ENCODE data around the gene VSIG2.
A peak's percentile ranks its signal among the peaks of the same experiment; 100 is the strongest.
"Not testable (repeated sequence)": the region's sequence is repeated elsewhere in the genome, so short reads cannot be mapped to it uniquely, and the experiment has no call there.

The VSIG2 gene

GRCh38 chr11:124751741-124752470 is at the start of gene VSIG2:
Gene VSIG2, minus strand, starts transcription at chr11:124752255. Its CDS starts 118 bp downstream, at chr11:124752137.
- no peak for DNase-seq

GRCh38 chr11:124801014-124801413 is 49.0 kb upstream of the VSIG2 start:
- no peak for DNase-seq

DNA sequence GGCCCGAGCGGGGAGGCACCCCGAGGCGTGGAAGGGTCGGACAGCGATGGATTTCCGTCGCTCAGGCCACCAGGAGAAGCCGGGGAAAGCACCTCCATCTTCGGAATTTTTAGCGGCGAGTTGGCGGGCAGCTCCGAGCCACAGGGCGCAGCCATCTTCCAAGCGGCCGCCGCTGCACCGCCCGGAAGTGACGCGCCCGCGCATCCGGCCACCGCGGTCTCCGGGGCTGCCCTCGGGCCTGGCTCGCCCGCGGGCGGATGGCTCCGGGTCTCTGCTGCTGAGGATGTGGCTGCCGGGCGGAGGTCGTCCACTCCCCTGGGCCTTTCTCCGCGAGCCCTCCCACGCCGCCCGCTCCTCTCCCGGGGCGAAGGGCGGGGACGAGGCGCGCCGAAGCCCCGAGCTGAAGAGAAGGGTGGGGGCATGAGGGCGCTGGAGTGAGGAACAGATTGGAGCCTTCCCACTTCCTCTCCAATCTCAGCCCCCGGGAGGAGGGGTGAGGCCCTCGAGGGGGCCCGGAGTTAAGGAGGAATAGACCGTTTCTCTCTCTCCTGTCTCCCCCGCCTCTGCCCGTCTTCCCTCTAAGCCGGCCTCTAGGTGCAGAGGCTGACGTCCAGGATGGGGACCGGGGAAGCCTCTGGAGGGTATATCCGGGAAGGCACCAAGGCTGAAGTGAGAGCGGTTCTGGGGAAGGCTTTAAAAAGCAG is 48.3 kb upstream of the VSIG2 start, which contains the start of gene MSANTD2:
TSS of gene MSANTD2 (minus strand) at position 181 of the 704 bp plus-strand sequence. CDS start at position 155, 26 bp downstream.
- DNase-seq, result peak; percentile 88

- DNase-seq, result peak; percentile 63
Measured at GRCh38 chr11:124799348-124800225, 47.5 kb upstream of the VSIG2 start.

DNA sequence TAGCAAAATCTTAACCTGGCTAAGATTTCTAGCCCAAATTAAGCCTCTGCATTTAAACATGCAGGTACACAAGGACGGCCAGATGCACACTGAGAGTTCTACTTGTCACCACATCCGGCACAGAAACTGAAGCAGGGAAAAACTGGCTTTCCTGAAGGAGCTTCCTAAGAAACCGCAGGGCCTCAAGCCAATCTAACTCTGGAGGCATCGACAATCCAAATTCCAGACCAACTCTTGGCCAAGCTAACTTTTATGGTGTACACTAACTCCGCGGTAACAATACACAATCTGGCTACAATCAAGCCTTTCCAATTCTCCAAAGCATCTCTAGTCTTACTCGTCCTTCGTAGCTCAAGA is 46.9 kb upstream of the VSIG2 start:
- DNase-seq, result no peak

GRCh38 chr11:124796312-124796711 is 44.3 kb upstream of the VSIG2 start:
- DNase-seq, result no peak

GRCh38 chr11:124793466-124794278 is 41.6 kb upstream of the VSIG2 start:
- DNase-seq, result no peak

- no peak for DNase-seq
Measured at GRCh38 chr11:124791626-124792341, 39.7 kb upstream of the VSIG2 start.

DNA sequence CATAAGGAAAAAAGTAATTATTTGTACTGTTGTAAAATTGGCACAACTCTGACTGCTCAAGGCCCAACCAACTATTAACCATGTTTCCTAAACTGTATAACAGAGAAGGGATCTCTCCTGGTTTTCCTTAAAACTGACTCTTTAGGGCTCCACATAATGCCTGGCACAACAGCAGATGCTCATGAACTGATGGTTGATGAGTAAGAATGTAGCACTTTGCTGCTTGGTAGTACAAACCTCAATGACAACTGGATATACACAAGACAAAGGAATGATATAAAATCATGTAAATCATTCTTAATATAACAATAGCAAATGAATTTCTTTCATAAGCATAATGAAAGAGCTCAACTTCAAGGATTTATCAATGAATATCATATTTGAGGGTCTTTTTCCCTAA is 36.5 kb upstream of the VSIG2 start:
- DNase-seq, result no peak

DNA sequence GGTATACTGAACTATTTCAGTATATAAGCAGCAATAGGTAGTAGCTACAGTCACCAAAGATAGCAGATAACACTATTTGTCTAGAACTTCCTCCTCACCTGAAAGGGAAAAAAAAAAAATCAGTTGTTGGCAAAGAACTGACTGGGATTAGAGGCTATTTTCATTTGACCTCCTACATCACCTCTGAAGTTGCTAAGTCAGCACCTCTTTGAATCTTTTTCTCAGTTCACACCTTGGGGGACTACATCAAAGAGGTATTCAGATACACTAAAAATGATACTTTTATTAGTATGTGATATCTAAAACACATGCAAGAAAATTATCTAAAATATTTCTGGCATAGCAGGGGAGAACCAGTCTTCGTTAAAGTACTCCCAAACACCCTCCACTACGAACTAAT is 32.0 kb upstream of the VSIG2 start:
- DNase-seq, result no peak

DNA sequence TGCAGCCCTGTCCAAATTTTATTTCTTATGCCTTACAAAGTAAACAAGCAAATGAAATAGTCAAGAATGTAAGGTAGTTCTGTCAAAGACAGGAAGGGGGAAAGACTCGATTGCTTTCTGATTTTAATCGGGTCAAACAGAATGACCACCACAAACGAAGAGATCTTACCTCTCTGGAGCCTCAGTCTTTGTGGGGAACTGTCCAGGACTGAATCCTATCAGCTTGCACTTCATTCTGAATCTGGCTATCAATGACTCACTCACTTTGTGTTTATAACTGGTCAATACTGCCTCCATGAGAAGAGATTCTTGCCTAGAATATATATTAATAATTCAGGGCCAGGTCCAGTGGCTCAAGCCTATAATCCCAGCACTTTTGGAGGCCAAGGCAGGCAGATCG is 30.9 kb upstream of the VSIG2 start:
- DNase-seq, result no peak

- DNase-seq, result no peak
Measured at GRCh38 chr11:124779568-124779967, 27.5 kb upstream of the VSIG2 start.

GRCh38 chr11:124778281-124778680 is 26.2 kb upstream of the VSIG2 start:
- no peak for DNase-seq

- no peak for DNase-seq
Measured at GRCh38 chr11:124776865-124777645, 25.0 kb upstream of the VSIG2 start.

- not testable (repeated sequence) for DNase-seq
Measured at GRCh38 chr11:124770959-124771358, 18.9 kb upstream of the VSIG2 start.

DNA sequence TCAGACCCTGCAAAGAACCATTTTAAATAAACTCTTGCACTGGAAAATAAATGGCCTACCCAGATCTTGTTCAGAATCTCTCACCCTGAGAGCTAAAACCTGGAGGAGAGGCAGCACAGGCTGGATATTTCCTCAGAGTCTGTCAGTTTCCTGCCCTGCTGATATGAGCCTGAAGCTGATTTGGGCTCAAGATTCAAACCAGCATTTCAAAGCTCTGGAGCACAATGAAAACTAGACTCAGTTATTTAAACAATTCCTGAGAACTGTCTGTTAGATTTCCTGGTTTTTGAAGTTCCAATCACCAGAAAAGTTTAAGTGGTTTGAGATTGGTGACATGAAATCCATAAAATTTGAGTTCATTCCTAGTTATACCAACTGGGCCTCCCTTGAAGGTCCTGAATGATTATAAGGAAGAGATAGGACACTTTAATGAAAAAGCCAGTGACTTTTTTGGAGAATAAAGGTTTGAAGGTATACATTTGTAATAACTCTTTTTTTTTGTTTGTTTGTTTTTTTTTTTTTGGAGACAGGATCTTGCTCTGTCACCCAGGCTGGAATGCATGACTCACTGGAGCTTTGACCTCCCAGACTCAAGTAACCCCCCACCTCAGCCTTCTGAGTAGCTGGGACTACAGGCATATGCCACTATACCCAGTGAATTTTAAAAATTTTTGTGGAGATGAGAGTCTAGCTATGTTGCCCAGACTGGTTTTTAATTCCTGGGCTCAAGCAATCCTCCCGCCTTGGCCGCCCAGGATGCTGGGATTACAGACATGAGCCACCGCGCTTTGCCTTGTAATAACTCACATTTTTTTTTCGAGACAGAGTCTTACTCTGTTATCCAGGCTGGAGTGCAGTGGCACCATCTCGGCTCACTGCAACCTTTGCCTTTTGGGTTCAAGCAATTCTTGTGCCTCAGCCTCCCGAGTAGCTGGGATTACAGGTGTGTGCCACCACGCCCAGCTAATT is 18.0 kb upstream of the VSIG2 start:
- no peak for DNase-seq

GRCh38 chr11:124768914-124769313 is 16.9 kb upstream of the VSIG2 start:
- no peak for DNase-seq

- DNase-seq, result no peak
Measured at GRCh38 chr11:124766156-124766555, 14.1 kb upstream of the VSIG2 start.

DNA sequence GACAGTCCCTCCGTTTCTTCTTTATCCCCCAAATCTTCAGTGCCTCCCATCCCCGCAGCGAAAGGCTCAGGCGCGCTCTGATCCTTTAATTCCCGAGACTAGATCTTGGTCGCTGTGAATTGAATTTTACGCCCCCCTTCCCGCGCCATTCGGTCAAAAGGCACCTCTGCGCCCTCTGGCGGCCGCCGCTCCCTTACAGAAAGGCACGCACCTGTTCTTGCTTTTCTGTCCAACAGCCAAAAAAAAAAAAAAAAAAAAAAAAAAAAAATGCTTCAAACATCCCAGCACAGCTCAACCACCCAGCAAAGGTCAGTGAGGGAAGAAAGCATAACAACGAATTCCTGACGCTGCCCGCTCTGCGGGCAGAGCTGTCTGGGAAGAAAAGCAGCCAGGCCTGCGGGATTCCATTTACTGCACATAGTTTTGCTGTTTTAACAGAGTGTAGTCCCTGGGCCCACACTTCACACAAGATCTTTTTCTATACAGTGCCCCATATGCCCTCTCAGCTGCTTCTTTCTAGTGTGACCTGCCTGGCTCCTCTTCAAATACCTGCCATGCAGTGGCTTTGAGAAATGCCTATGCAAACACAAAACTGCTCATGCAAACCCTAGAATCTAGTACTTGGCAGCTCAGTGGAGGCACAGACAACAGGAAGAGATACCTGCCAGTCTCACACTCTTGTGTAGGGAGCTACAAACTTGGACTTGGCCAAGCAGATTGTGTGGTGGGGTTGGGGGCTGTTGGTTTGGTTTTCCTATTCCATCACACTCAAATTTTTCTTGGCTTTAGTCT is 11.3 kb upstream of the VSIG2 start:
- peak; percentile 93 for DNase-seq
